Panc1 (cell line): Measurements from ENCODE around the gene TNRC6A. TPM values are rescaled to one million over a fixed set of nuclear protein-coding genes. Genes with fewer than 3 reads are reported as not detected.

Source experiments
- ATAC-seq: fragments of 200-7000 bp; cut with Tn5 transposase; 2 replicates; pipeline ENCODE4 v1.9.1; 2020; ENCODE audit warnings: mild to moderate bottlenecking, moderate library complexity
- BruUV-seq: library from RNA; stranded (reverse); fragments of 400-500 nt; replicated peaks from 2 replicates; lab custom pipeline; 2021; lab: Mats Ljungman, UMichigan
- CTCF ChIA-PET: fragments of 300-600 bp; sonication (Branson Sonifier 250); formaldehyde crosslinking; loops from one replicate; lab custom pipeline; 2022; ENCODE audit warnings: antibody characterized with exemption; lab: Charles Lee
- POLR2A ChIA-PET: fragments of 300-600 bp; sonication (Branson Sonifier 250); formaldehyde crosslinking; loops from one replicate; lab custom pipeline; 2022; ENCODE audit warnings: antibody characterized with exemption; lab: Charles Lee
- DNase-seq: peaks from one replicate; pipeline ENCODE4 v3.0.0-alpha.2; 2010; ENCODE audit warnings: low read depth, low spot score
- H3K27ac ChIP-seq: 2 replicates; pipeline ENCODE4 v1.5.1; 2011; ENCODE audit warnings: mild to moderate bottlenecking, low read length, inconsistent platforms
- H3K27me3 ChIP-seq: fragments of 200-500 bp; sonication (Bioruptor generic); 2 replicates; pipeline ENCODE4 v1.6.0; 2014; ENCODE audit warnings: low read length, inconsistent platforms; ENCODE audit not compliant: control insufficient read depth, insufficient read depth
- H3K36me3 ChIP-seq: fragments of 200-500 bp; sonication (Bioruptor generic); 2 replicates; pipeline ENCODE4 v1.5.1; 2014; ENCODE audit warnings: inconsistent platforms, mild to moderate bottlenecking, low read length, moderate library complexity; ENCODE audit not compliant: control insufficient read depth, insufficient read depth
- H3K4me1 ChIP-seq: 2 replicates; pipeline ENCODE4 v1.5.1; 2011; ENCODE audit warnings: inconsistent platforms, mild to moderate bottlenecking, low read length, moderate library complexity; ENCODE audit not compliant: control insufficient read depth, insufficient read depth
- H3K4me3 ChIP-seq, 2 experiments: 2 replicates each; pipeline ENCODE4 v1.5.1; 2011 to 2012; ENCODE audit warnings: low read depth in 2 of 2, low read length in 2 of 2, mild to moderate bottlenecking in 2 of 2, inconsistent platforms in 1 of 2, moderate library complexity in 1 of 2
- H3K9me3 ChIP-seq: fragments of 200-500 bp; sonication (Bioruptor generic); 2 replicates; pipeline ENCODE4 v1.5.1; 2014; ENCODE audit warnings: low read depth, mild to moderate bottlenecking, inconsistent platforms, low read length, moderate library complexity; ENCODE audit not compliant: control insufficient read depth, insufficient read depth
- CTCF ChIP-seq: fragments of 450-650 bp; IDR thresholded peaks from 2 replicates; pipeline ENCODE4 v1.5.1; 2017; ENCODE audit warnings: mild to moderate bottlenecking
- POLR2AphosphoS5 ChIP-seq: IDR thresholded peaks from 2 replicates; pipeline ENCODE4 v1.6.1; 2012; ENCODE audit warnings: mild to moderate bottlenecking, low read depth, low read length, moderate library complexity
- REST ChIP-seq, 2 experiments: IDR thresholded peaks; 2 replicates each; pipeline ENCODE4 v1.6.1; 2011 to 2012; ENCODE audit warnings: low read depth in 2 of 2, control low read depth in 1 of 2, low read length in 1 of 2, mild to moderate bottlenecking in 1 of 2, moderate library complexity in 1 of 2; ENCODE audit not compliant: insufficient read depth in 1 of 2
- SIN3A ChIP-seq: IDR thresholded peaks from 2 replicates; pipeline ENCODE4 v1.6.1; 2012; ENCODE audit warnings: low read depth, mild to moderate bottlenecking, low read length, moderate library complexity, borderline replicate concordance; ENCODE audit not compliant: insufficient read depth
- TCF7L2 ChIP-seq: IDR thresholded peaks from 2 replicates; pipeline ENCODE4 v1.6.1; 2011; ENCODE audit warnings: mild to moderate bottlenecking, low read depth, low read length, inconsistent platforms
- in situ Hi-C: cut with HindIII; loops from 2 replicates; pipeline ENCODE4 v1.10.0; 2016; ENCODE audit warnings: low sequenced_read_pairs, low pct_unique_long_range_greater_than_20kb
- intact Hi-C: fragments of 100-400 bp; cut with micrococcal nuclease; formaldehyde crosslinking; loops from one replicate; pipeline ENCODE4 v1.10.0; 2022; ENCODE audit not compliant: unreplicated experiment
- total RNA-seq: library from RNA; stranded (reverse); gene quantifications from one replicate; pipeline ENCODE4 v1.2.1, GENCODE V29; 2021; ENCODE audit not compliant: unreplicated experiment

TNRC6A gene
- total RNA-seq, 1 experiment from 2014 or later: 53.6 TPM

DNA sequence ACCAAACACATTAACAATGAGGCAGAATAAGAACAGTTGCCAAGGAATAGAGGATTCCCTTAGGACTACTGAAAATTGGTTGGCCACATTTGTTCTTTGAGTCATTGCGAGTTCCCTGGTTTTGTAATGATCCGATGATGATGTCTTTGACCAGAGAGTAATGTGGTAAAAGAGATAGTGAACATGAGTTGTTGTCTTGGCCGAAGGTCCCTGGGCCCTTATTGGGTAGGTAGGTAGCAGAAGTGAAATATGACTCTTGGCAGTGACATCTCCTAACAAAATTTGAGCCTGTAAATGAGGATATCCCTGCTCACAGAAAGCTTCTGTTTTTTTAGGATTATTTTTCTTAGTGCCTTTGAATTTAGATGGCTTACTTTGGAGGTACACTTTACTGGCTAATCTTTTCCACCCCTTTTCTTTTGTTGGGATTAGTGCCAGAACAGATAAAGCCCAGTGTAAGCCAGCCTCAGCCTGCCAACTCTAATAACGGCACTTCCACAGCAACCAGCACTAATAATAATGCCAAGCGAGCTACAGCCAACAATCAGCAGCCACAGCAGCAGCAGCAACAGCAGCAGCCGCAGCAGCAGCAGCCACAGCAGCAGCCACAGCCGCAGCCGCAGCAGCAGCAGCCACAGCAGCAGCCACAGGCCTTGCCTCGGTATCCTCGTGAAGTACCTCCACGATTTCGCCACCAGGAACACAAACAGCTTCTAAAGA, 47.2 kb downstream of the TNRC6A start:
- intact Hi-C loops: no loop called here
- H3K27ac ChIP-seq: no peak overlapping the region
- no TSS peak for BruUV-seq
- in situ Hi-C loops: no loop called here
- no peaks in the 10 kb centered on the region for H3K9me3 ChIP-seq
- no peaks in the 10 kb centered on the region for H3K27me3 ChIP-seq
- ChIA-PET CTCF (no interaction called here), POLR2A (no interaction called here)
- peaks cover 15% of the 10 kb centered on the region; the same call in 1 of the 2 replicates for H3K4me1 ChIP-seq
- DNase-seq: no peak
- TF ChIP-seq SIN3A (no peak), POLR2AphosphoS5 (no peak), TCF7L2 (no peak), REST (IDR thresholded peaks at IDR 0.05; ENCODE audit: insufficient read depth in 1 of 2, low read depth in 2 of 2, low read length in 1 of 2) (no peak), CTCF (no peak)
- H3K4me3 ChIP-seq: no peak overlapping the region
- H3K36me3 ChIP-seq: peaks cover 33% of the 10 kb centered on the region
- no peak for ATAC-seq

DNA sequence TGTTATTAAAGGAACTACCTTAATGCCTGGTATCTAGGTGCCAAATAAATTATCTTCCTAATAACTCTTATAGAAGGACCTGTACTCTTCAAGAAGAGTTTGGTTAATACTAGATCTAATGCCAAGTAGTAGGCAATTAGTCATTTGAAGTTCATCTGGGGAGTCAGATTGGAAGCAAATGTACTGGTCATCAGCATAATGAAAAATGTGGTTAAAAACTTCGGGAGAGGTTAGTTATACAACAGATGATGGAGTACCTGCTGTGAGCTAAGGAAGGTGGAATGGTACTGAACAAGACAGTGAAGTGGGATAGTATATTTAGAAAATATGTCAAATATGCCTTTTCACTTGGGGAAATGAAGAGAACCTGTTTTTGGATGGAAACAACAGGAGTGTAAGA, 49.2 kb downstream of the TNRC6A start:
- DNase-seq (no peak), ATAC-seq (no peak)
- in situ Hi-C loops: no loop called here
- CTCF ChIA-PET: no interaction called here
- POLR2A ChIA-PET: no interaction called here
- Histone ChIP-seq H3K4me1 (peaks cover 15% of the 10 kb centered on the region; the same call in 1 of the 2 replicates), H3K27me3 (no peaks in the 10 kb centered on the region), H3K9me3 (no peaks in the 10 kb centered on the region), H3K27ac (no peak overlapping the region), H3K4me3 (no peak overlapping the region), H3K36me3 (peaks cover 27% of the 10 kb centered on the region)
- TF ChIP-seq CTCF (no peak), REST (IDR thresholded peaks at IDR 0.05; ENCODE audit: insufficient read depth in 1 of 2, low read depth in 2 of 2, low read length in 1 of 2) (no peak), SIN3A (no peak), TCF7L2 (no peak), POLR2AphosphoS5 (no peak)
- intact Hi-C loops: no loop called here
- BruUV-seq: no TSS peak
